Brain pericyte (primary cell): Measurements from ENCODE around the gene TENT5C.

ENCODE experiments used
- DNase-seq: peaks from one replicate; pipeline ENCODE4 v3.0.0-alpha.2; 2012; ENCODE audit warnings: low read depth, low spot score

TENT5C gene

GRCh38 chr1:117613249-117613968 is 7.6 kb downstream of the TENT5C start:
- no peak for DNase-seq

- no peak for DNase-seq
These were observed 8.3 kb downstream of the TENT5C start for GRCh38 chr1:117613969-117614729.

- DNase-seq: no peak
These were observed 9.6 kb downstream of the TENT5C start for GRCh38 chr1:117615474-117615873.

- DNase-seq: no peak
These were observed 10.5 kb downstream of the TENT5C start for GRCh38 chr1:117616356-117616755.

GRCh38 chr1:117616967-117617366 is 11.1 kb downstream of the TENT5C start:
- no peak for DNase-seq

- no peak for DNase-seq
These were observed 12.7 kb downstream of the TENT5C start for GRCh38 chr1:117618450-117619122.

GRCh38 chr1:117620440-117620839 is 14.6 kb downstream of the TENT5C start:
- no peak for DNase-seq

- no peak for DNase-seq
These were observed 15.5 kb downstream of the TENT5C start for GRCh38 chr1:117621316-117621715.

- no peak for DNase-seq
These were observed 16.9 kb downstream of the TENT5C start for GRCh38 chr1:117622726-117623125.

GRCh38 chr1:117623141-117623540 is 17.3 kb downstream of the TENT5C start:
- DNase-seq: no peak

GRCh38 chr1:117623698-117624097 is 17.9 kb downstream of the TENT5C start:
- DNase-seq: no peak

- DNase-seq: no peak
These were observed 21.8 kb downstream of the TENT5C start for GRCh38 chr1:117627546-117628130.

- no peak for DNase-seq
These were observed 22.5 kb downstream of the TENT5C start for GRCh38 chr1:117628343-117628742.

GRCh38 chr1:117629625-117630422 is 24.0 kb downstream of the TENT5C start:
- no peak for DNase-seq

- DNase-seq: no peak
These were observed 24.7 kb downstream of the TENT5C start for GRCh38 chr1:117630423-117630998.

- no peak for DNase-seq
These were observed 25.7 kb downstream of the TENT5C start for GRCh38 chr1:117631359-117632160.

- DNase-seq: no peak
These were observed 26.6 kb downstream of the TENT5C start for GRCh38 chr1:117632269-117633067.

GRCh38 chr1:117633068-117633345 is 27.2 kb downstream of the TENT5C start:
- no peak for DNase-seq

GRCh38 chr1:117633423-117633822 is 27.6 kb downstream of the TENT5C start:
- no peak for DNase-seq

GRCh38 chr1:117633936-117634335 is 28.1 kb downstream of the TENT5C start:
- no peak for DNase-seq
